ENCODE measurements around the gene KHDC3L.

DNA sequence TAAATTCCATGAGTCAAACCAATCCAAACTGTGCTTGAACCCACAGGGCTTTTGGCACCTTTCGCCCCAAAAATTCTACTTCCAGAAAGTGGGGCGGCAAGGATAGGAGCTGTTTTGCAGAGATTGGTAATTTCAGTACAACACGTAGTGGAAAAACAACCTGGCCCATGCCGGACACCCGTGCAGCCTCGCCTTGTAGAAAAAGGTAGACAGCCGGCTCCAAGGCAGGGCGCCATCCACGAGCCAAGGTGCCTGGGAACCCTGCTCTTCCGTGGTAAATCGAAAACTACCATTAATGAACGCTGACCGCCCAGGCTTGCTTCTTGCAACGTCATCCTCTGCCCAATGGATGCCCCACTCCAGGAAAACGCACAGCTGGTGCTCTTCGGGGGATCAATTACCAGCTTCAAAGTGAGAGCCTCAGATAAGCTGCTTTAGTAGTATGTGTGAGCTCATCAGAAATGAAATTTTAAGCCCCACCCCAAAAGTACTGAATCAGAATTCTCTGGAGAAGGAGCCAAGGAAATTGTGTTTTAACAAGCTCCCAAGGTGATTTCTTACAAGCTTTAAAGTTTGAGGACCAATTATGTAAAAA is 5.4 kb downstream of the KHDC3L start:
- TF ChIP-seq, protein P1, sequence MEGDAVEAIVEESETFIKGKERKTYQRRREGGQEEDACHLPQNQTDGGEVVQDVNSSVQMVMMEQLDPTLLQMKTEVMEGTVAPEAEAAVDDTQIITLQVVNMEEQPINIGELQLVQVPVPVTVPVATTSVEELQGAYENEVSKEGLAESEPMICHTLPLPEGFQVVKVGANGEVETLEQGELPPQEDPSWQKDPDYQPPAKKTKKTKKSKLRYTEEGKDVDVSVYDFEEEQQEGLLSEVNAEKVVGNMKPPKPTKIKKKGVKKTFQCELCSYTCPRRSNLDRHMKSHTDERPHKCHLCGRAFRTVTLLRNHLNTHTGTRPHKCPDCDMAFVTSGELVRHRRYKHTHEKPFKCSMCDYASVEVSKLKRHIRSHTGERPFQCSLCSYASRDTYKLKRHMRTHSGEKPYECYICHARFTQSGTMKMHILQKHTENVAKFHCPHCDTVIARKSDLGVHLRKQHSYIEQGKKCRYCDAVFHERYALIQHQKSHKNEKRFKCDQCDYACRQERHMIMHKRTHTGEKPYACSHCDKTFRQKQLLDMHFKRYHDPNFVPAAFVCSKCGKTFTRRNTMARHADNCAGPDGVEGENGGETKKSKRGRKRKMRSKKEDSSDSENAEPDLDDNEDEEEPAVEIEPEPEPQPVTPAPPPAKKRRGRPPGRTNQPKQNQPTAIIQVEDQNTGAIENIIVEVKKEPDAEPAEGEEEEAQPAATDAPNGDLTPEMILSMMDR (IDR thresholded peaks at IDR 0.05), result no peak
- no peak for TF ChIP-seq POLR2A (IDR thresholded peaks at IDR 0.05)
